Psoas muscle (tissue), 8 donors: Measurements from ENCODE around the gene YIPF5. TPM values are rescaled to one million over a fixed set of nuclear protein-coding genes. Genes with fewer than 3 reads are reported as not detected.

Experiments used
- ATAC-seq, 4 donors: fragments of 200-7000 bp; cut with Tn5 transposase; one replicate each; pipeline ENCODE4 v1.9.1; 2020; ENCODE audit warnings: moderate library complexity in 3 of 4, mild to moderate bottlenecking in 2 of 4
- DNase-seq, 2 donors: peaks; one replicate each; pipeline ENCODE4 v3.0.0-alpha.2; 2020
- H3K27ac ChIP-seq: fragments of 200-600 bp; one replicate; pipeline ENCODE4 v1.8.0; 2022
- H3K27me3 ChIP-seq, 3 donors: fragments of 200-600 bp in 1 of 3; one replicate each; pipeline versions ENCODE4 v1.6.1 to v1.8.0; 2013 to 2022; ENCODE audit warnings: low read length in 2 of 3, mild to moderate bottlenecking in 2 of 3, moderate library complexity in 1 of 3; ENCODE audit not compliant: insufficient read depth in 3 of 3
- H3K36me3 ChIP-seq, 2 donors: fragments of 200-600 bp in 1 of 2; one replicate each; pipeline versions ENCODE4 v1.6.1 to v1.8.0; 2013 to 2022; ENCODE audit warnings: low read depth in 1 of 2, mild to moderate bottlenecking in 1 of 2, moderate library complexity in 1 of 2; ENCODE audit not compliant: insufficient read depth in 1 of 2
- H3K4me1 ChIP-seq: fragments of 200-600 bp; one replicate; pipeline ENCODE4 v1.8.0; 2022
- H3K4me3 ChIP-seq: fragments of 200-600 bp; one replicate; pipeline ENCODE4 v1.8.0; 2022; ENCODE audit warnings: mild to moderate bottlenecking
- H3K9me3 ChIP-seq: fragments of 200-600 bp; one replicate; pipeline ENCODE4 v1.8.0; 2022
- CTCF ChIP-seq: fragments of 200-600 bp; IDR thresholded peaks from one replicate; pipeline ENCODE4 v1.8.0; 2022; ENCODE audit warnings: antibody characterized with exemption
- WGBS, 3 donors: extraction: QIAGEN DNeasy Blood & Tissue Kit; methylation state at CpG; one replicate each; pipeline versions ENCODE4 v1.1.6 to v1.1.7; 2013; 5-methylcytosine and 5-hydroxymethylcytosine counted together
- intact Hi-C, 2 donors: fragments of 100-400 bp; cut with DNase I; formaldehyde crosslinking; loops; one replicate each; pipeline versions ENCODE4 v1.11.0 to v1.14.2; 2022
- polyA plus RNA-seq, 3 donors: library from polyadenylated mRNA; stranded (reverse); fragments of 200-250 nt; gene quantifications; one replicate each; pipeline ENCODE4 v1.2.3, GENCODE V29; 2013
- total RNA-seq, 4 donors: library from RNA; stranded (reverse); fragmentation: NEBNext Ultra II Directional in 2 of 4; extraction: Animal tissue kit (Norgen Biotek cat#: 25700) in 2 of 4; gene quantifications; one replicate each; pipeline versions ENCODE4 v1.2.1 to v1.2.4, GENCODE V29; 2021 to 2023
- donor health status: healthy with polysubstance abuse.
- donor health status: DM: no; HTN: no; CAD: no; lungs with moderate emphysema.
- donor health status: Bipolar disorder and iron deficiency.
- donor health status: healthy.
- donor health status: DM: yes; HTN: yes; CAD: no.
- donor health status: DM: no; HTN: no; CAD: no.
- donor health status: DM: no; HTN: no; CAD: no.
- donor health status: DM: yes; HTN: yes; CAD: no.

Gene YIPF5
- total and polyA plus RNA-seq, 7 donors, result 6.7 to 21.1 (median 14.7) TPM

GRCh38 chr5:144195448-144195847, 25.0 kb upstream of the YIPF5 start:
- TF ChIP-seq CTCF, result no peak
- H3K4me3 ChIP-seq, result no peak overlapping the region
- 50 to 61% (median 57%) methylated on average over 4 of the region's 4 CpGs for WGBS, 3 donors
- peaks cover 0 to 15% (median 3%) of the 10 kb centered on the region in 3 donors for H3K27me3 ChIP-seq
- no peak overlapping the region for H3K27ac ChIP-seq
- no peak for DNase-seq
- no peaks in the 10 kb centered on the region for H3K9me3 ChIP-seq
- H3K36me3 ChIP-seq, result no peaks in the 10 kb centered on the region
- no peak for ATAC-seq
- no peaks in the 10 kb centered on the region for H3K4me1 ChIP-seq
- intact Hi-C loops, result no loop called here

GRCh38 chr5:144194144-144194543, 23.7 kb upstream of the YIPF5 start:
- Histone ChIP-seq H3K27ac (no peak overlapping the region), H3K36me3 (no peaks in the 10 kb centered on the region), H3K9me3 (no peaks in the 10 kb centered on the region), H3K27me3 (peaks cover 0 to 15% (median 3%) of the 10 kb centered on the region in 3 donors), H3K4me1 (no peaks in the 10 kb centered on the region), H3K4me3 (no peak overlapping the region)
- no peak for ATAC-seq
- WGBS, 3 donors, result 58 to 69% (median 66%) methylated on average over 2 of the region's 2 CpGs
- intact Hi-C loops, result no loop called here
- TF ChIP-seq CTCF, result no peak
- DNase-seq, result no peak

GRCh38 chr5:144192661-144193060, 22.2 kb upstream of the YIPF5 start:
- Histone ChIP-seq H3K36me3 (no peaks in the 10 kb centered on the region), H3K27me3 (peaks cover 0 to 13% (median 3%) of the 10 kb centered on the region in 3 donors), H3K27ac (no peak overlapping the region), H3K9me3 (no peaks in the 10 kb centered on the region), H3K4me1 (no peaks in the 10 kb centered on the region), H3K4me3 (no peak overlapping the region)
- no peak for DNase-seq
- TF ChIP-seq CTCF, result no peak
- intact Hi-C loops, result no loop called here
- no peak for ATAC-seq

GRCh38 chr5:144191998-144192397, 21.5 kb upstream of the YIPF5 start:
- peak; percentile 8 for TF ChIP-seq CTCF
- intact Hi-C loops, result no loop called here
- 20 to 22% (median 21%) methylated on average over 3 of the region's 3 CpGs for WGBS, 3 donors
- Histone ChIP-seq H3K4me1 (no peaks in the 10 kb centered on the region), H3K4me3 (no peak overlapping the region), H3K36me3 (no peaks in the 10 kb centered on the region), H3K9me3 (no peaks in the 10 kb centered on the region), H3K27me3 (peaks cover 0 to 9% (median 3%) of the 10 kb centered on the region in 3 donors), H3K27ac (no peak overlapping the region)
- no peak for ATAC-seq
- no peak for DNase-seq

GRCh38 chr5:144191531-144191930, 21.1 kb upstream of the YIPF5 start:
- H3K27me3 ChIP-seq, result peaks cover 0 to 6% (median 0%) of the 10 kb centered on the region in 3 donors
- 83 to 92% (median 89%) methylated on average over 3 of the region's 3 CpGs for WGBS, 3 donors
- ATAC-seq, result no peak
- no peak overlapping the region for H3K27ac ChIP-seq
- intact Hi-C loops, result no loop called here
- H3K4me3 ChIP-seq, result no peak overlapping the region
- no peaks in the 10 kb centered on the region for H3K4me1 ChIP-seq
- no peak for TF ChIP-seq CTCF
- DNase-seq, result no peak
- no peaks in the 10 kb centered on the region for H3K36me3 ChIP-seq
- no peaks in the 10 kb centered on the region for H3K9me3 ChIP-seq
